GM21381 (cell line): ENCODE results near the gene DENND1B.

ENCODE experiments used
- ATAC-seq: cut with Tn5 transposase; IDR thresholded peaks from one replicate; pipeline ENCODE4 v1.9.1; 2021; ENCODE audit warnings: mild to moderate bottlenecking, moderate library complexity; ENCODE audit not compliant: unreplicated experiment

The DENND1B gene

DNA sequence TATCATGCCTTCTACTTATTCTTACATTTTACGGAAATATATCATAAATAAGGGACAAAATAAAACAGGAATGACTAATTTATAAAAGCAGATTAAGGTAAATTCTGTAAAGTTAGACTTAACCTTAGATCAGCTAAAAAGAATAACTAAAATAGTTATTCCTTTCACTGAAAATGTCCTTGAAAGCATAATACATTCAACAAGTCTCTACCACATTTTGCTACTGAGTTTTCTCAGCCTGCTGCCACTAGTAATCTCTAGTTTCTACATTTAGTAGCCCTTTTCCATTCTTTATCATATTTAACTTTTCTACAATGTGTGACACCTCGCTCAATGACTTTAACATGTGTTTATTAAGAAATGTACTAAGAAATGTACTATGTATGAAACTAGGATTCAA is 89.0 kb downstream of the DENND1B start:
- ATAC-seq, result no peak

DNA sequence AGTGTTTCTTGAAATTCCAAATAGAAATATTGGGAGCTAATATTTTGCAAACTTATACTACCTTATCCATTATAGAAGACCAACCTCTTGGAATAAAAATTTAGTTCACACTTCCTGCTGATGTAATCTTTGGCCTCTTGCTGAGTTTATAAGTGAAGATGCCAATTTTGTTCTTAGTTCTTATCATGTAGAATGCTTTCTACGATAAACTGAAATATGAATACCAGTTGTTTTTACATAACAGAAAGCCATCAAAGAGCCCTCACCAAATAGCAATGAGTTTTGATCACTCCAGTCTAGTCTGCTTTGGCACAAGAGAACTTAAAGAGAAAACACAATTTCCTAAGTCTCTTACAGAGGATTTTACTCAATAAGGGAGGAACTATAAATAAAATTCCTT is 89.5 kb downstream of the DENND1B start:
- ATAC-seq, result no peak

DNA sequence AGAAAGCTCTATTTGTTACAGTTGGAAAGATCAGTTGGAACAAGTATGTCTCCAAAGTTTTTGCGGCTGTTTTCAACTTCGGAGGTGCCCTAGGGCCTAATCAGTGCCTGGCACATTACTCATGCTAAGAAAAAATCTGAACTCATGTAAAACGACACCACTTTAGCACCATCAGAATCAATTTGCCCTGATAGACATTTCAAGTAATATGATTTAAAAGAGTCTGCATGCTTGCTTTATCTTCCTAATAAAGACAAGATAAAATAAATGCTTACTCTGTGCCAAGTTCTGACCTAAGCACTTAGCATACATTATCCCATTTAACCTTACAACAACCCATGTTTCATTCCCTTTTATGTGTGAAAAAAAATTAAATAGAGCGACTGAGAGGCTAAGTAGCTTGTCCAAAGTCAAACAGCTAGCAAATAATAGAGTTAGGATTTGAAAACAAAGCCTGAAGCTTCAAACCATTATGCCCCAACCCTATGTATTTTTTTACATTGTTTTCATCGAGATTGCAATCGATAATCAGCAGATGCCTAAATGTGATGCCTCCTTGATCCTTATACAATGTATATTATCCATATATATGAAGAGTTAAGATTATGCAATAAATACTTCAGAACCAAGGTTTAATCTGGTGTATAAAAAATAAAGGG is 91.3 kb downstream of the DENND1B start:
- no peak for ATAC-seq

DNA sequence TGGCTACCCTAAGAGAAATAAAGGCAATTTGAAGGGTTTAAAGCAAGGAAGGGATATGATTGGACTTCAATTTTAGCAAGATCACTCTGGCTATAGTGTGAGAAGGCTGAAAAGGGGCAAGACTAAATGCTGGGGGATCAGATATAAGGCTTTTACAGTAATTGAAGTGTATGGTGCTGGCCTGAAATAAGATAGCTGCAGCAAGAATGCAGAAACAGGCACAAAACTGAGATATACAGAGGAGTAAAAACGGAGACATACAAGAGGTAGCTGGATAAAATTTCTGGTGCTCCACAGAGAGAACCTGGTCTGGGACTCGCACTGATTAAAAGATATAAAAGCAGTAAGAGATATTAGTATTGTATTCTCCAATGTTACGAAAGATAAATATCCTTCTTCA is 92.0 kb downstream of the DENND1B start:
- no peak for ATAC-seq

DNA sequence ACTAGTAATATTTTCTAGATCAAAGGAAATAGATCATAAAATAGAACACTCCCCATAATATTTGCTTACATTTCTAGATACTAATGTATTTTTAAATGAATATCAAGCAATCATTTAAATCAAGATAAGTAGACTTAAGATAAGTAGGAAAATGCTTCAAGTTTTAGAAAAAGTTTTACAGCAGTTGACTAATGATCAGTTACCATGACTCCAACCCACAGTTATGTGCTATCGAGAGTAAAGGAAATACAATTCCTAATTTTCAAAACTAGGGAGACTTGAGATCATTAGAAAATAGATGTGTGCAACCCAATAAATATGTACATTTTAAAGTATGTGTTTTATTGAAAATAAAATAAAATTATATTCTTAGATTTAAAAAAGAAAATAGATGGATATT is 95.0 kb downstream of the DENND1B start:
- no peak for ATAC-seq

DNA sequence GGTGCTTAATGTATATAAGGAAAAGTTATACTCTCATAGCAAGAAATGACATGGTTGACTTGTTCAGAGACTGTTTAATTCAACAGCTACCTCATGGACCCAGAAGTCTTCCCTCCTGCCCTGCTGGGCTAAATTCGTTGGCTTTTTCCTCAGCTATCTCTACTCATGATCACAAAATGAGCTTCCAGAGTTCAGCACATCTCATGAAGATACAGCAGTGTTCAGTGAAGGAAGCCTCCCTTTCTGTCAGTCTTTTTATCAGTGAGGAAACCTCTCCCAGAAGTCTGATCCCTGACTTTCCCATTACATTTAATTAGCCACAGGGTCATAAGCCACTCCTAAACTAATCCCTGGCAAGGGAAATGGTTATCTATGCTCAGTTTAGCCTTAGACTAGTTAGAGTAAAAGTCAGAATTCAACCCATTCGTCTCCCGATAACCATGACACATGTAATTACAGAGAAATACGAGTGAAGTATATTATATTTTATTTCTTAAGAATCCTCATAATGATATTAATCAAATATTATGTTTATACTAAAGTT is 97.5 kb downstream of the DENND1B start:
- ATAC-seq, result no peak

DNA sequence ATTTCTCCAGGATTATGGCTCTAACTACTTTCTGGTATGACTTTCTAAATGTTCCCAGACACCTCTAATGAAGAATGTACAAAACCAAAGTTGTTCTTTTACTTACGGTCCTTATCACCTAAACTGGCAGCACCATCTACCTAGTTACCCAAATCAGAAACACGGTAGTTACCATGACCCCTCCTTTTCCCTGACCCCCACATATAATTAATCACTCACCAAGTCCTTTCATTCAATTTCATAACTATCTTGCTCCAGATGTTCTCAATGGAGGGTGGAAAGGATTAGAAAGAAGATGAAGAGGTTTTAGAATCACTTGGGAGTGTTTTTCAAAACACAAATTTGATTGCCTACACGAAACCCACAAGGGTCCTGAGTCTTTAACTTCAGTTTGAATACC is 98.0 kb downstream of the DENND1B start:
- no peak for ATAC-seq

DNA sequence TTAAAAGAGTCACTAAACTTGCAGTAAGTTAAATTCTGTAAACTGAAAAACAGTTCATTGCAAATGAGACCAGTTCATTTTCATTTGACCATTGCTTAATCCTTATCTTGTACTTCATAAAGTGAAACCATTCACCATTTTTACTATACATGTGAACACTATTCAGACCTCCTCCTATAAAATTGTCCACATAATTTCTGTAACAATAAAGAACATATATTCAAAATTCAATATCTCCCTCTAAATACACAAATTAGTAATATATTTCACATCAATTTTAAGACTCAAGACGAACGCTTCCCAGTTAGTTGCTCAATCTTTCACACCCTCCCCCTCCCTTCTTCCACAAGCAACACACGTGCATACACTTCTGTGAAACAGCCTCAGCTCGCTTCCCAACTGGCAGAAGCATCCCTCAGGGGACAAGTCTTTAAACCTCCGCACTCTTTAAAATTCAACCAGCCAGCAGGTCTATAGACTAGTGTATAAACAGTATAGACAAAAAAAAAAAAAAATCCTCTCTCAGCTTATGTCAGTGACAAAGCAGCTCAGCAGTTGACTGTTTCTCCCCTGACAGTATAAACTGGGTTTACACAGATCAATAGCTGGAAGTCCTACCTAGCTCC is 99.6 kb downstream of the DENND1B start:
- no peak for ATAC-seq

DNA sequence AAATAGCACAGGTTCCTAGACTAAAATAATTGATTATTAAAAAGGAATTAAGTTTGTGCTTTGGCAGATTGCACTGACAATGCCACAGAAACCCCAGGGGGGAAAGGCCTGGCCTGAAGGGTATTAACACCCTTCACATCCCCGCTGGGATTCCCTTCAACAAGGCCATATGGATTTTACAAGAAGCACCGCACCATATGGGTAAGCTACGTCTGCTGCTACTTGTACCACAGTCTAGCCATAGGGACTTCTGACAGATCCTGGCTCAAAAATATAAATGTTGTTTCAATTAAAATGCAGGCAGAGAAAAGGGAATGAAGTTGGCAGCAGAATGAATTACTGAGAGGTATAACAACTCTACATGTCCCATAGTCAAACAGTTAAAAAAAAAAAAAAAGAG is 101.0 kb downstream of the DENND1B start:
- ATAC-seq, result no peak

DNA sequence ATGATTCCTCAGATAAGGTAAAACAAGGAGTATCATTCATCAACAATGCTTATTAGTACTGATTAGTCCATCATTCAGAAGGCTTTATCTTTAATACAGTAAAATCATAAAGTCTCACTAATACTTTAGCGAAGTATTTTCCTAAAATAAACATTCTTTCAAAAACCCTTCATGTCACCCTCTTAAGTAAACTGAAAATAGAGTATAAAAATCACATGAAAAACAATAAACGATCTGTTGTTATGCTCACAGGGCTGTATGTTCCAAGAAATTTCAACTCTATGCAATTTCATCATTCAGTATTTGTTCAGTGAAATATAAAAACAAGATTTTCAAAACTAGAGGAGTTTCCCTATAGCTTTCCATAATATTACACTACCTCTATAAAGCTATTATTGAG is 102.0 kb downstream of the DENND1B start:
- ATAC-seq, result no peak

DNA sequence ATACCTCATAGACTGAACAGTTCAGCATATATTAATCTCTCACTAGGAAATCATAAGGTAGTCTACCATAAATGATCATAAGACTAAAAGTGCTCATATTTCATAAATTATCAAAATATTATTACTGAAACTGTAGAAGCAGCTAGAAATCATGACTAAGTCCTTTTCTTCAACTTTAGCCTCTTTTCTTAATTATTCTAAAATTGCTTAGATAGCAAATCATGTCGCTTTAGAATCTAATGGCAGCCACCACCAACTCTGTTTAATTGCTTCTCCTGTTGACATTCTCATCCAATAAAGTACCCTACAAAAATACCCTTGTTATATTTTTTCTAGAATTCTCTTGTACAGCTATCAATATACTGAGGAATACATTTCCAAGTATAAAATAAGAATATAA is 102.9 kb downstream of the DENND1B start:
- ATAC-seq, result no peak

DNA sequence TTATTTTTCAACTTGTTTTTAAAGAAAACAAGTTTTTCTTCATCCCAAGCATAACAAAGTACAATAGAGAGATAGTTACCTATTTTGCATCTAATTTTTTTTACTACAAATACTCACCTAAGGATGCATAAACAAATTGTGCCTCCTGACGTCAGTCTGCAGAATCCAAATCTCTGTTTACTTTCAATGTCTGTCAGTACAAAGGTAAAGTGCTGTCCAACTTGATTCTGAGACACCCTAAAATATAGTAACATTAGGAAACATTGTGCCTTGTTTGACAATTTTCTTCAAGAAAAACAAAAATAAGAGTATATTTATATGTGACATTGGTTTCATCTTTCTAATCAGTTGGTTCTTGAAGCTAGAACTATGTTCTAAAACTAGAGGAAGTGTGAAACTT is 103.4 kb downstream of the DENND1B start:
- ATAC-seq, result no peak

DNA sequence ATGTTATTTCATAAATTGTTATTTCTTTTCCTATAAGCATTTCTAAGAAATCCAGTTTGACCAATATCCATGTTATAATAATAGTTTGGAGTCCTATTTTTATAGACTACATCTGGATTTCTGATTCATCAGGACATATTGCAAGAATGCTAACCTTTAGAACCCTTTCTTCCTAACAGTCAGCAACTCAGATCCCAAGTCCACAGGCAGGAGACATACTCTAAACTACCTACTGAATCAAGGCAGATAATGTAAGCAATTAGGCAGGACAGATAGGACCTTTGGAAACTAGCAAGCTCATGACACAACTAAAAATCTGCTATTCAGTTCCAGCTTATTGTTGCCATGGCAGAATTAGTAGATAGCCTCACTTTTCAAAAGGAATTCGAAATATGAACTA is 104.1 kb downstream of the DENND1B start:
- ATAC-seq, result no peak

DNA sequence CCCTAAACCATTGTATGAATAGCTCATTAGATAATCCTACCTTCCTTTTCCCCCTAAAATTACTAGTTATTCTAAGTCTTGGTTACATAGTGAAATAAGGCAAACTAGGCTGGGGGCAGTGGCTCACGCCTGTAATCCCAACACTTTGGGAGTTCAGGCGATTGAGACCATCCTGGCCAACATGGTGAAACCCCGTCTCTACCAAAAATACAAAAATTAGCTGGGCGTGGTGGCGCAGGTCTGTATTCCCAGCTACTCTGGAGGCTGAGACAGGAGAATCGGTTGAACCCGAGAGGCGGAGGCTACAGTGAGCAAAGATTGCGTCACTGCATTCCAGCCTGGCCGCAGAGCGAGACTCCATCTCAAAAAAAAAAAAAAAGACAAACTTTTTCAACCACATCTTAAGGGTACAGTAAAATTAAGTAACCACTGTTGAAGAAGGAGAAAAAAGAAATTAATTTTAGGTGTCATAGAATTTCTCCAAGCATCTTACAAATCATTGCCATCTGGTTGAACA is 108.5 kb downstream of the DENND1B start:
- ATAC-seq, result no peak

DNA sequence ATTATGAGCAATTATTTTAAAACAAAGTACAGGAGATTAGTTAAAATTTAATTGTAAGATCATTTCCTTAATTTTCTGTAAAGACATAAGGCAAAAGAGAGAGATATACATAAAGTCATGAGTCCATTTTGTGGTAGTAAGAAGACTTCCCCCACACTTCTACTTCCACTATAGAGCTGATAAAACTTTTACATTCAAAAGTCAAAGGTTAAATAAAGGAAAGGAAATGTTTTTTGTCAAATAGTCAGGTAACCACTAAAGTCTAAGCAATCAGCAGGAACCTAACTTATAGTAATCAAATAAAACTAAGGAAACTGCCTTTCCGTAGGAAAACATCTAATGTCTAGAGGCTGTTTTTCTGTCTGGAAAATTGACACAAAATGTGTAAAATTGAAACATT is 110.9 kb downstream of the DENND1B start:
- no peak for ATAC-seq

DNA sequence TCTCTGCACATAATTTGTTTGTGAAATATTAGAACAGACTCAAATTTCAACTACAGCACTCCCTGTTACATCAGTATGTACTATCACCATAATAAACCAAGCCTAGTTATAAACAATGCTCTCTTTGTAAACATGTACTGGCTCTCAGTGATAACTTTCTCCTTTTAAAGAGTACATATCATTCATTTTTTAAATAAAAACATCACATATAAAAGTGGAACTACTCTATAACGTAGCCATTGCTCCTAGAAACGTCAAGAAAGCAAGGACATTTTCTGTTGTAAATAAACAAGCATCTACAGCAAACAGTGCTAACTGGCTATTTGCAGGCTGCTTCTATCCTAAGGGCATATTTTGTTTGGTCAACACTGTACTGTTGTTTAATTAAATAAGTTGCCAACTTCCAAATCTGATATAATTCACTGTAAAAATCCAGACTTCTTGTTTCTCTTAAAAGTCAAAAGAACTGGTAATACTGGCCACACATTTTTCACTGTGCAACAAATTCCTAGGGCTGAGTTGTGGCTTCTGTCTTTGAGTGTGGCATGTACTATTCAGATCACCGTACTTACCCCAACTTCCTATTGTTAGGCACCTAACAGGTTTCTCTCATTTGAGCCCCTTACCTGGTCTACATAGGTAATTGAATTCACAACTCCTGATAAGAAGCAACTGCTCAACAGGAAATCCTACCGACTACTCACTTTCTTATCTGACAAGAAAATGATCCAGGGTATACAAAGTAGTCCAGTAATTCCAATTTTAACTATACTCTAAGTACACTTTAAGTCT is 111.9 kb downstream of the DENND1B start:
- ATAC-seq, result no peak

DNA sequence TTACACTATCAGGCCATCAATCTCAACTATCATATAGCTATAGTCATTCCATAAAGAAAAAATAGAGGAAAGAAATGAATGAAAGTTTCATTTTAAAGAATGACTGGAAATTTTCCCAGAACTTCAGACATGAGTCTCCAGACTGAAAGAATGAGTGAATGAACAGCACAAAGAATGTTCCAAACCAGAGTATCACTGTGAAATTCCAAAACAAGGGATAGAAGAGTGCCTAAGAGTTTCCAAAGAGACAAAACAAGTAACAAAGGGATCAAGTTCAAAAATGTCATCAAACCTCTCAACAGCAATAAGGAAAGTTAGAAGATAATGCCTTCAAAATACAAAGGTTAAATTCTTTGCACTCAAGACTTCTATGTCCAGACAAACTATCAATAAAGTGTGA is 114.9 kb downstream of the DENND1B start:
- ATAC-seq, result no peak

DNA sequence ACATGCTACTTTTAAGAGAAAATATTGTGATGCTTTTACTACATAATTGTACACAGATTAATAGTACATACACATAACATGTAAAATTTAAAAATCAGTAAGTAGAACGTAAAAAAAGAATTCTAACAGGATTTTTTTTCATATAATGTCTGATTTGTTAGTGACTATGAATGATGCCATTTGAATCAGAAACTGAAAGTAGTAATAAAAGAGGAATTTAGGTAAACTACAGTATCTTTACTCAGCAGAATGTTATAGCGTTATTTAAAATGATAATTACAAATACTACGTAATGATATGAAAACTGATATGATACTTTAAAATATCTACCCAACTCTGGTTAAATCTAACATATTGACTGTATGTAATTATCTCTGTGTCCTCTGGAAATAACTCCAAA is 116.1 kb downstream of the DENND1B start:
- no peak for ATAC-seq

DNA sequence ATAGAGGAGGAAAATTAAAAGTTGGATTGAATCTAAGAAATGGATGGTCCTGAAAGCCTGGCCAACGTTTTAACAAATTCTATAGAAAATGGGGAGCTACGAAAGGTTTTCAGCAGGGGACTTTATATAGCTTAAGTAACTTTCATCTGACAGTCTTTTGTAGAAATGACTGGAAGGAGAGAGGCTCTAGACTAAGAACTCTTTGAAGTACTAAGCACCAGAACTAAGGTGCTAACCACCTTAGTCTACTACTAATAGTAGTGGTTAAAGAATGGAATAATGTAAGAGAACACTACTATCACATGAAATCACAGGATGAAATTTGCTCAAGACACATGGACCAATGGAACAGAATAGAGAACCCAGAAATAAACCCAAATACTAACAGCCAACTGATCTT is 126.1 kb downstream of the DENND1B start:
- no peak for ATAC-seq

DNA sequence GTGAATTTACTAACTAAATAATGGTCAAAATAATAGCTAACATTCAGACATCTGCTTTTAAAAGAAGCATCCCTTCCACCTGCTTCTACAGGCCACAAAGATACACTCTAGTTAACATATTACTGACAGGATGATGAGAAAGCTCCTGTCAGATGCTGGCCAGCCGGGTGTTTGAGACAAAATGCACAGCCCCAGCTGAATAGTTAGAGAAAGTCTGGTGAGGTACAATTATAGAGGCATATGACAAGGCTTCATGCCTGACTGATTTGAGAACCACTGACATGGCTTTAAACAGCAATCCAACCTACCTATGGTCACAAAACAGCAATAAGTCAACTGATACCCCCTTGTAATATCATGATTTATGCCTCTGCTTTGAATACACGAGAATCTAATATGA is 137.0 kb downstream of the DENND1B start:
- no peak for ATAC-seq

DNA sequence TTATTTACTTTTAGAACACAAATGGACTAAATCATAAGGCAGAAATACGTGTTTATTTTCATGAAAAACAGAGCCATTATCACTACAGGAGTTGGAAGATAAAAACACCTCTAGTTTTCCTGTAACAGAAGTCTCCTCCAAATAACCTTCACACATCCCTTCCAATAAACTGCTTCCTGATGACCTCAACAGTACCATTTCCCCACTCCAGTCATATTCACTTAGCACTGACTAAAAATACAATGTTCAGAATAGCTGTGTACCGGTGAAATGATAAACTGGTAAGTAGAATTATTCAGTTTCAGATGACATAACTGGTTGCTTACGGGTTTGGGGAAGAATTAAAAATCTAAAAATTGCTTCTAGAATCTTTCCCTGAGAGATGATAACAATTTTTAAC is 137.9 kb downstream of the DENND1B start:
- ATAC-seq, result no peak
